ENCODE results near the gene KRT81.
"Not testable (repeated sequence)": the region's sequence is repeated elsewhere in the genome, so short reads cannot be mapped to it uniquely, and the experiment has no call there.

Gene KRT81

GRCh38 chr12:52317468-52318052 lies 26.2 kb upstream of the KRT81 start:
- DNase-seq (ENCODE audit: low read depth, low spot score) = no peak

- DNase-seq (ENCODE audit: low read depth, low spot score) = no peak
Measured at GRCh38 chr12:52316701-52317100, 25.4 kb upstream of the KRT81 start.

- no peak for DNase-seq (ENCODE audit: low read depth, low spot score)
Measured at GRCh38 chr12:52316290-52316689, 25.0 kb upstream of the KRT81 start.

- DNase-seq (ENCODE audit: low read depth, low spot score) = not testable (repeated sequence)
Measured at GRCh38 chr12:52315721-52316120, 24.4 kb upstream of the KRT81 start.

GRCh38 chr12:52314511-52314910 lies 23.2 kb upstream of the KRT81 start:
- DNase-seq (ENCODE audit: low read depth, low spot score) = no peak

- no peak for DNase-seq (ENCODE audit: low read depth, low spot score)
Measured at GRCh38 chr12:52313926-52314325, 22.6 kb upstream of the KRT81 start.

GRCh38 chr12:52313461-52313860 lies 22.1 kb upstream of the KRT81 start:
- no peak for DNase-seq (ENCODE audit: low read depth, low spot score)

GRCh38 chr12:52312086-52312485 lies 20.8 kb upstream of the KRT81 start:
- no peak for DNase-seq (ENCODE audit: low read depth, low spot score)

- no peak for DNase-seq (ENCODE audit: low read depth, low spot score)
Measured at GRCh38 chr12:52311285-52311648, 19.9 kb upstream of the KRT81 start.

- no peak for DNase-seq (ENCODE audit: low read depth, low spot score)
Measured at GRCh38 chr12:52310622-52311284, 19.4 kb upstream of the KRT81 start.

GRCh38 chr12:52308806-52309425 lies 17.6 kb upstream of the KRT81 start:
- DNase-seq (ENCODE audit: low read depth, low spot score) = no peak

- no peak for DNase-seq (ENCODE audit: low read depth, low spot score)
Measured at GRCh38 chr12:52307836-52308805, 16.8 kb upstream of the KRT81 start.

GRCh38 chr12:52306731-52307130 lies 15.4 kb upstream of the KRT81 start:
- DNase-seq (ENCODE audit: low read depth, low spot score) = no peak

GRCh38 chr12:52305921-52306705 lies 14.8 kb upstream of the KRT81 start:
- DNase-seq (ENCODE audit: low read depth, low spot score) = no peak

- not testable (repeated sequence) for DNase-seq (ENCODE audit: low read depth, low spot score)
Measured at GRCh38 chr12:52304941-52305411, 13.6 kb upstream of the KRT81 start.

GRCh38 chr12:52302242-52302914 lies 11.0 kb upstream of the KRT81 start:
- DNase-seq (ENCODE audit: low read depth, low spot score) = not testable (repeated sequence)

GRCh38 chr12:52301721-52302120 lies 10.4 kb upstream of the KRT81 start:
- DNase-seq (ENCODE audit: low read depth, low spot score) = not testable (repeated sequence)

GRCh38 chr12:52300796-52301691 lies 9.7 kb upstream of the KRT81 start:
- DNase-seq (ENCODE audit: low read depth, low spot score) = no peak

GRCh38 chr12:52298677-52299190 lies 7.4 kb upstream of the KRT81 start:
- DNase-seq (ENCODE audit: low read depth, low spot score) = no peak
